Raji (cell line): ENCODE results near the gene CACNB2.

Experiments used
- POLR2A ChIP-seq: IDR thresholded peaks from 2 replicates; pipeline ENCODE4 v1.6.1; 2011; ENCODE audit warnings: low read depth, low read length, control low read depth; ENCODE audit not compliant: insufficient read depth

Gene CACNB2

DNA sequence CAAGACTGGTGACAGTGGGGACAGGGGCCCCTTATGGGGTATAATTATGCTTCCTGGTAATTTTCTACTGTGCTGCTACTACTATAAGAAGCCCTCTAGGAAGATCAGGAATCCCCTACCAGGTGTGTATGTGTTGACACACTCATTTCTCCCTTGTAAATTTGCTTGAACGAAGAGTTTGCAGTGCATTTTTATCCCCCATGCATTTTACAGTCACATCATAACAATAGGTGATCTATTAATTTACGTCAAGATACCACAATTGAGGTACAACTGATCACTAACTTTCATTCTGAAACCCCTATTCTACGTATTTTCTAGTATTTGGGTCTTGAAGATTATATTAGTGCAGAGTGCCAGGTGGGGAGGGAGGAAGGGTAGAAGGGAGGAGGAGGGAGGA, 258.9 kb downstream of the CACNB2 start:
- TF ChIP-seq POLR2A: no peak

- no peak for TF ChIP-seq POLR2A
Measured at GRCh38 chr10:18400201-18400905, 260.1 kb downstream of the CACNB2 start.

DNA sequence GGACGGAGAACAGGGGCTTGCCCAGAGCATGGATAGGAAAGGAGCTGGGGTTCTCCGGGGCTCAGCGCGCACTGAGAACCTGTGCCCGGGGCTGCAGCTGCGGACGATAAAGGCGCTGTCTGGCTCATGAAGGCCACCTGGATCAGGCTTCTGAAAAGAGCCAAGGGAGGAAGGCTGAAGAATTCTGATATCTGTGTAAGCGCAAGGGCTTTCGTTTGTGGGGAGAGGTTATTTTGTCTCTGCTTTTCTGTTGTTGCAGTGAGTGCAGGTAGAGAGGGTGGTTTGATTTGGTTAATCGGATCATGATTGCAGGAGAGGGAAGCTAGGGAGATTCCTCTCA, 260.7 kb downstream of the CACNB2 start:
- TF ChIP-seq POLR2A: no peak

GRCh38 chr10:18401416-18402195, 261.4 kb downstream of the CACNB2 start:
- TF ChIP-seq POLR2A: no peak

DNA sequence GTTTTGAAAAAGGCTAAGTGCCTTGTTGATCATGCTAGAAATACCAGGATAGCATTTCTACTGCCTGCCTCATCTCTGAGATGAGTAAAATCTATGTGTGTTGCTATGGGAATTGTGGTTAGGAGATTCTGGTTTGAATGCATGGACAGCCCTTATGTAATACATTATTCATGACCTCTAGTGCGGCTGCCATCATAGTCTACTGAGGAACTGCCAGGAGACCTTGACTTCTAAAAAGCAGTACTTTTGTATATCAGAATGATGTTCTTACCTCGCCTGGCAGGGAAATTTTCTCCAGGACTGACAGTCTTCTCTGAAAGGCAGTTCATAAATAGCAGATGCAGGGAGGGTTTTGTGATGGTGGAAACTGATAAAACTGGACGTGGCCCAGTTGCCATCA, 262.6 kb downstream of the CACNB2 start:
- no peak for TF ChIP-seq POLR2A

GRCh38 chr10:18404530-18404929, 264.3 kb downstream of the CACNB2 start:
- TF ChIP-seq POLR2A: no peak

GRCh38 chr10:18406136-18406535, 265.9 kb downstream of the CACNB2 start:
- TF ChIP-seq POLR2A: no peak

GRCh38 chr10:18409599-18410397, 269.6 kb downstream of the CACNB2 start:
- TF ChIP-seq POLR2A: no peak

- no peak for TF ChIP-seq POLR2A
Measured at GRCh38 chr10:18414061-18414460, 273.8 kb downstream of the CACNB2 start.

- TF ChIP-seq POLR2A: no peak
Measured at GRCh38 chr10:18417950-18418527, 277.8 kb downstream of the CACNB2 start.

- no peak for TF ChIP-seq POLR2A
Measured at GRCh38 chr10:18418541-18419215, 278.5 kb downstream of the CACNB2 start.

- TF ChIP-seq POLR2A: no peak
Measured at GRCh38 chr10:18419945-18420344, 279.7 kb downstream of the CACNB2 start.

DNA sequence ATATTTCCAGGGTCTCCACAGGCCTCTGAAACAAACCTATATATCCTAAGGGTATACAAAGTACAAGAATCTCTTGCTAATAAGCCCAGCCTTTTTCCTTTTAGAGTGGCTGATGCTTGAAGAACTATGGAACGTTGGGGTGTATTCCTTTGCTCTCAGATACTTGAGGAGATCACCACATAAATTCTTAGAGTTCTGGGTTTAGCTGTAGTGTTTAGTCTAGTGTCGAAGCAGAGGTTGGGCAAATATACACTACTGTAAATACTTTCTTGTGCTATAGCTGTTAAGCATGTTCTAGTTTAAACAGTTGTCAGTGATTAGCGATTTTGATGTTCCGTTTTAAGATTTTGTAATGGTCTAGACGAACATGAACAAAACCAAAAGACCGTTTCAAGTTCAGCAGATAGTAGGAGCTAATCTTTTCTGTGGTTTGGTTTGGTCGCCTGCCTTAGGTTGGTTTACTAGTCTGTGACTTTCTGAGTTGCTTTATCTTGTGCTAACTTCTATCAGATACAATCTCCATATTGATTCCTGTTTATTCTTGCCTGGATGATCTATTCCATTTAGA, 281.6 kb downstream of the CACNB2 start:
- TF ChIP-seq POLR2A: no peak

DNA sequence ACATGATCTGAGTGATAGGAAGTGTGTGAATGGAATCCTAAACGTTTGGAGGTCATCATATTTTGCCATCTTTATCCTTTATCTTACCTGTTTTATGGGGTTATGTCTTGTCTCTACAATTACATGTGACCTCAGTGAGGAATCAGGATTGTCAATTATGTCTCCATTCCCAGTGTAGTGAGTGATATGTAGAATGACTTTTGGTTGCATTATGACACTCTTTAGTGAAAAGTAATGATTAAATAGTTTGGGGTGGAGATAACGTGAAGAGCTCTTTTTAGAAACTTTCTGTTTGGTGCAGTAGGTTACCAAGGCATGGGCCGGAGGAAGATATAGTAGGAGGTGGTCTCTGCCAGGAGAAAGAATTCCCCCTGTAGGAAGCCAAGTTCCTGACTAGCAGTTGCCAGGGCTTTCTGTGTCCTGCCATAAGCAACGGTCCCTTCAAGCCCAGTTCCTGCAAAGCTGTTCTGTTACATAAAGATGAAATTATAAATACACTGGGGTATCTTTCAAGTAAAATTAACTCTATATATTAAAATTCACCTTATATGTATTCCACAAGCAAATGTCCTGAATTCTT, 282.9 kb downstream of the CACNB2 start:
- no peak for TF ChIP-seq POLR2A
